ENCODE results near the gene KBTBD6. TPM values are rescaled to one million over a fixed set of nuclear protein-coding genes. Genes with fewer than 3 reads are reported as not detected.
"Not testable (repeated sequence)": the region's sequence is repeated elsewhere in the genome, so short reads cannot be mapped to it uniquely, and the experiment has no call there.

Gene KBTBD6, protein sequence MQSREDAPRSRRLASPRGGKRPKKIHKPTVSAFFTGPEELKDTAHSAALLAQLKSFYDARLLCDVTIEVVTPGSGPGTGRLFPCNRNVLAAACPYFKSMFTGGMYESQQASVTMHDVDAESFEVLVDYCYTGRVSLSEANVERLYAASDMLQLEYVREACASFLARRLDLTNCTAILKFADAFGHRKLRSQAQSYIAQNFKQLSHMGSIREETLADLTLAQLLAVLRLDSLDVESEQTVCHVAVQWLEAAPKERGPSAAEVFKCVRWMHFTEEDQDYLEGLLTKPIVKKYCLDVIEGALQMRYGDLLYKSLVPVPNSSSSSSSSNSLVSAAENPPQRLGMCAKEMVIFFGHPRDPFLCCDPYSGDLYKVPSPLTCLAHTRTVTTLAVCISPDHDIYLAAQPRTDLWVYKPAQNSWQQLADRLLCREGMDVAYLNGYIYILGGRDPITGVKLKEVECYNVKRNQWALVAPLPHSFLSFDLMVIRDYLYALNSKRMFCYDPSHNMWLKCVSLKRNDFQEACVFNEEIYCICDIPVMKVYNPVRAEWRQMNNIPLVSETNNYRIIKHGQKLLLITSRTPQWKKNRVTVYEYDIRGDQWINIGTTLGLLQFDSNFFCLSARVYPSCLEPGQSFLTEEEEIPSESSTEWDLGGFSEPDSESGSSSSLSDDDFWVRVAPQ
- 11.1 TPM for total RNA-seq (ENCODE audit: insufficient read depth, low replicate concordance)

DNA sequence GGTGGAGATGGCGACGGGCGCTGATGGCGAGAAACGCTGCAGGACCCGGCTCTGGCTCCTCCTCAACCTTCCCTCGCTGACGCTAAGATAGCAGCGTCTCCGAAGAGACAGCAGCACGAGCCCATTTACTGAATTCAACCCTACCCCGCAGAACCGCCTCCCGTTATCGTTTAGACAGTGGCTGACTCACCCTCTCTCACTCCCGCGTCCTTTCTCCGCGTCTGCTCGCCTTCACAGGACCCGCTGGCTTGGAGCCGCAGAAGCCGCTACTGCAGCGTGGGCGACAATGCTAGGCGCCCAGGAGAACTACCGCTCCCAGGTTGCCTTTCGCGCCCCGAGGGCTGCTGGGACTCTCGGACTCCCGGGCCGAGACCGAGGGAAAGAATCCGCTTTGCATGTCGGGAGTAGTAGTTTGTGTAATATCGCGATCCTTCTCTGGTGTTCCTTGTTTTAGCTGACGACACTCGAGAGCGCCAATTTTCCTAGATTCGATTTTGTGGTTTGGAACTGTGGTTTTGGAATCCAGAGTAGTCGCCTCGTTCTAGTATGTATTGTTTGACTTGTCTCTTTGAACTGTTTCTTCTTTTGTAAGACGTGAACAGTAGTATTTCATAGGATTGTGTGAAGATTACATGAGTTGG lies at the start of gene KBTBD6:
TSS of gene KBTBD6 (minus strand) at position 291 of the 641 bp plus-strand sequence. CDS start 291 bp downstream, outside the sequence.
- DNase-seq (ENCODE audit: low spot score), result peak; percentile 99

- no peak for DNase-seq (ENCODE audit: low spot score)
These were observed 49.6 kb upstream of the KBTBD6 start for GRCh38 chr13:41182231-41182630.

GRCh38 chr13:41179593-41180250 lies 47.1 kb upstream of the KBTBD6 start:
- no peak for DNase-seq (ENCODE audit: low spot score)

GRCh38 chr13:41178040-41178439 lies 45.4 kb upstream of the KBTBD6 start:
- DNase-seq (ENCODE audit: low spot score), result no peak

- no peak for DNase-seq (ENCODE audit: low spot score)
These were observed 45.0 kb upstream of the KBTBD6 start for GRCh38 chr13:41177616-41178015.

DNA sequence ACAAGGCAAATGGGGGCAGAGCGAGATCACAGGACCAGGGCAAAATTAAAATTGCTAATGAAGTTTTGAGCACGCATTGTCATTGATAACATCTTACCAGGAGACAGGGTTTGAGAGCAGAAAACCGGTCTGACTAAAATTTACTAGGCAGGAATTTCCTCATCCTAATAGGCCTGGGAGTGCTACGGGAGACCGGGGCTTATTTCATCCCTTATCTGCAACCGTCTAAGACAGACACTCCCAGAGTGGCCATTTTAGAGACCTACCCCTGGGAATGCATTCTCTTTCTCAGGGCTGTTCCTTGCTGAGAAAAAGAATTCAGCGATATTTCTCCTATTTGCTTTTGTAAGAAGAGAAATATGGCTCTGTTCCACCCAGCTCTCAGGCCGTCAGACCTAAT lies 43.0 kb upstream of the KBTBD6 start:
- DNase-seq (ENCODE audit: low spot score), result not testable (repeated sequence)

DNA sequence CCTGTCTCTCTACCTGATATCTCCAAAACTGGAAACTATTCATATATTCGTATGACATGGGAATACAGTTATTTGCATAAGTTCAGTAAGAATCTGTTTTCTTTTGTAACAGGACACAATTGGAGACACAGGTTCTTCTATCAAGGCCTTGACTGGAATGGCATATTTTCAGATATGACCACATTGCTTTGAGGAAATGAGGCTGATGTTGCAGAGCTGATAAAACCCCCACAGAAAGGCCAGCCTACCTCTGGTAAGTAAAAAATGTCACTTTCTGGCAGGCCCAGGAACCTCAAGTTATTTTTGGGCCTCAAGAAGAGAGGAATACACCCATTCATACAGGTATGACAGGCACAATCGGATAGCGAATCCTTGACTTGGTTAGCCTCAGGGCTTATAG lies 29.5 kb upstream of the KBTBD6 start:
- DNase-seq (ENCODE audit: low spot score), result no peak

GRCh38 chr13:41159174-41159573 lies 26.6 kb upstream of the KBTBD6 start:
- DNase-seq (ENCODE audit: low spot score), result no peak

DNA sequence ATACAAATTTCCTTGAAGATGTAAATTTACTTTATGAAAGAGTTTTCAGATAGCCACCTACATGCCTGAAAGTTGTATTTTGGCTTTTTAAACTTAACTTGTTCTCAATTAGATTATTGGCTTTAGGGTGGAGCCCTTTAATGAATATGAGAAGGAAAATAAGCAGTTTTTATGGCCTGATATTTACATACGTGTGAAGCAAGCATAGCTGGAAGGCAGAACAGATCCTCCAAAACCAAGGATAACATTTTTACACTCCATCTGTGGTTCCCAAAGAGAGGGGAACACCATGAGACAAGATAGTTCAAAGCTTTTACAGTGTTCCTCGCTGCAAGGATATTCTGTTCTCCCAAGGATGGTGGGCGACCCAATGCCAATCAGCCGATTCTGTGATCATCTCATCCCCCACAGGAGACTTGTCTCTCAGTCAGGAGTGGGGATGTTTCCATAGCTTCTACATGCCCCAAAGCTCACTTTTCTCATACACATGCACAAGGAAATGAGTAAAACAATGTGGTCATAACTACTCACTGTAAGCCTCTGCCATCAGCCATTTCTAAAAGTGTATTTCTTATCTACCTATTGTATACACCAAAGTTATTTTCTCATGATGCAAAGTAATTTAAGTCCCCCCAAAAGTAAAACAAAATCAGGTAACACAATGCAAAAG lies 24.6 kb upstream of the KBTBD6 start:
- DNase-seq (ENCODE audit: low spot score), result no peak

GRCh38 chr13:41156620-41157019 lies 24.0 kb upstream of the KBTBD6 start:
- DNase-seq (ENCODE audit: low spot score), result no peak

- no peak for DNase-seq (ENCODE audit: low spot score)
These were observed 21.4 kb upstream of the KBTBD6 start for GRCh38 chr13:41154042-41154441.

DNA sequence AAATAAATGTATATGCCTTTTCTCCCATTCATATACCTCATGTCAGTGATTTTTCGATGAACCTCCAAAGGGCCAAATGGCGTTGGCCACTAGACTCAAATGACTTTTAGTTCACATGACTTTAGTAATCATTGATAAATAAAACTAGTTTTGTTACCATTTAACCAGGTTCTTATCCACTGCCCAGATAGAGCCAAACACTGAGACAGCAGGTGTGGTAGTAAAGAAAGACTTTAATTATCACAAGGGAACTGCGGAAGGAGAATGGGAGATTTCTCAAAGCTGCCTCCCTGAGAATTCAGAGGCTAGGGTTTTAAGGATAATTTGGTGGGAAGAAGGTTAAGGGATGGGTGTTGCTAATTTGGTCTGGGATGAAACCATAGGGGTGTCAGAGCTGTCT lies 19.4 kb upstream of the KBTBD6 start:
- DNase-seq (ENCODE audit: low spot score), result no peak

DNA sequence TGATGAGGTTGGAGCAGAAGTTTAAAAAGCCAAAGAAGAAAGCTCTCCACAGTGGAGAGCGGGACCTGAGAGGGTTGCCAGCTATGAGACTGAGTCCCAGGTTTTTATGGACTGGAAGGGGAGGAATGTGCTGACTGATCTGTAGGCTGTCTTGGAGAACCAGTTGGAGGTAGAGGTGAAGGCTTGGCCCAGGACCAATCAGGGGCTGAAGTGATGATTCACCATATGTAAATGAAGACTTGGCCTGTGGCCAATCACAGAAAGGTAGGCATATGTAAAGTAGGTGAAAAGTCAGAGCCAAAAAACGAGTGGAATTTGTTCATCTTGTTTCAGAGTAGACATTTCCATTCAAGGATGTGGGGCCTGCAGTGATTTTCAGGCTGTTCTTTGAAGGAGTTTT lies 17.5 kb upstream of the KBTBD6 start:
- no peak for DNase-seq (ENCODE audit: low spot score)

DNA sequence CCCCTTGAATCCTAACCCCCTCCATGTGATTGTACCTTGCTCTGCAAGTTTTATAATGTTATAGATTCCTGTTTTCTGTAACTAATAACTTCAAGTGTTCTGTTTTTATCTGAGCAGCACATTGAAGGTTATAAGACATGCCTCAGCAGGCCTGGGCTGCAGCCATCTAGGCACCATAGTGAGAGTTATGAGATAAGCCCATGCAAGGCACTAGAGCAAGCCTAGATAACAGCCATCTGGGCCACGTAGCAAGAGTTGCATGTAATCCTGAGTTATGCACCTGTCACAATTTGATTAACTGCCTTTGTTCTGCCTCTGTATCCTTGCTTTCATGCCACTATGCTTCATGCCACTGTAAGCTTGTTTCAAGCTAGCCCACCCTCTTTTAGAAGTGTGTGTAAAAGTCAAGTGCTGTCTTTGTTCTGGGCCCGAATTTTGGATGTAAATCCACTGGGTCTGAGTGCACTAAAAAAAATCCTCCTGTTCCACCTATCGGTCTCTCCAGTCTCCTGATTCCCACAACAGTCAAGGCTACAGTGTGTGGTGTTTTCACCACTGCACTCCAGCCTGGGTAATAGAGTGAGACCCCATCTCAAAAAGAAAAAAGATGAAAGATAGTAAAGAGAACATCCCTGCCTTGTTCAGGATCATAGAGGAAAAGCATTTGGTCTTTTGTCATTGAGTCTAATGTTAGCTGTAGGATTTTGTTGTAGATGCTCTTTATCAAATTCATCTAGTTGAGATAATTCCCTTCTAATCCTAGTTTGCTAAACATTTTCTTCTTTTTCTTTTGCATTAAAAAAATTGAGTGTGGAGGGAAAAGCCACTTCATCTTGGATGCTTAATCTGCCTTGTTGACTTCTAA lies 16.0 kb upstream of the KBTBD6 start:
- DNase-seq (ENCODE audit: low spot score), result no peak

- DNase-seq (ENCODE audit: low spot score), result no peak
These were observed 12.7 kb upstream of the KBTBD6 start for GRCh38 chr13:41145136-41145908.

DNA sequence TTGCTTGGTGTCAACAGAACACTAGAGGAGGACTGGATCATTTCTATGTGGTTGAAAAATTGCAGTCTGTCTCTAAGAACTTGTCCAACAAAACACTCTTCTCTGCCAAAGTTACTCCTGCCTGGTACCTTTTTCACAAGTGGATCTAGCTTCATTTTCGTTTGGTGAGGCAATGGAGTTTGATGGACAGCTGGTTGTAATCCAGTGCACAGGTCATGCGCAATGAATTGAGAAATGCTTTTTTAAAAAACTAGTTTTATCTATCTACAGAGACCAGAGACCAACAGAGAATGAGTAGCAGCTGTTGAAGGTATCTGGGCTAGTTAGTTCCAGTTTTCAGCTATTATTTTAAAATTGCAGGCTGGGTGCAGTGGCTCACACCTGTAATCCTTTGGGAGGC lies 12.0 kb upstream of the KBTBD6 start:
- no peak for DNase-seq (ENCODE audit: low spot score)

- no peak for DNase-seq (ENCODE audit: low spot score)
These were observed 6.8 kb upstream of the KBTBD6 start for GRCh38 chr13:41139296-41139966.

GRCh38 chr13:41137951-41138350 lies 5.3 kb upstream of the KBTBD6 start:
- no peak for DNase-seq (ENCODE audit: low spot score)

DNA sequence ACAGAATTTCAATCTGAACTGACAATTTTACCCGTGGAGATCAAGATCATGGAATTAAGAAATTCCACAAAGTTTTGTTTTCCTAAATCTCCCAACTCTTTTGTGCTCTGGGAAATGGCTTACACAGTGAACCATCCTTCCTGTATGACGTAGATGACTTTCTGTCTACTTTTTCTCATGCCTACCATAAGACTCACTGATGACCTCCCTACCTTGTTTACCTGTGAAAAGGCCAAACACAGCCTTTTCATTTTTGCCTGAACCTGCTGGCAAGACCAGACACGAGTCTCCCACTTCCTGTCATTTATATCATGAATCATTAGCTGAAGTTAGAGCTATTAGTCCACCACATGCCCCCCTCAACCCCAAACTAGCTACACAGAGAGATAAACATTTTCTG lies 4.6 kb upstream of the KBTBD6 start:
- DNase-seq (ENCODE audit: low spot score), result peak; percentile 15

Measured in umbilical cord (tissue), 2 donors.